Measurements from ENCODE around the gene ANGPTL1. TPM values are rescaled to one million over a fixed set of nuclear protein-coding genes. Genes with fewer than 3 reads are reported as not detected.

The ANGPTL1 gene, protein sequence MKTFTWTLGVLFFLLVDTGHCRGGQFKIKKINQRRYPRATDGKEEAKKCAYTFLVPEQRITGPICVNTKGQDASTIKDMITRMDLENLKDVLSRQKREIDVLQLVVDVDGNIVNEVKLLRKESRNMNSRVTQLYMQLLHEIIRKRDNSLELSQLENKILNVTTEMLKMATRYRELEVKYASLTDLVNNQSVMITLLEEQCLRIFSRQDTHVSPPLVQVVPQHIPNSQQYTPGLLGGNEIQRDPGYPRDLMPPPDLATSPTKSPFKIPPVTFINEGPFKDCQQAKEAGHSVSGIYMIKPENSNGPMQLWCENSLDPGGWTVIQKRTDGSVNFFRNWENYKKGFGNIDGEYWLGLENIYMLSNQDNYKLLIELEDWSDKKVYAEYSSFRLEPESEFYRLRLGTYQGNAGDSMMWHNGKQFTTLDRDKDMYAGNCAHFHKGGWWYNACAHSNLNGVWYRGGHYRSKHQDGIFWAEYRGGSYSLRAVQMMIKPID
- not detected in 2 replicates for total RNA-seq

DNA sequence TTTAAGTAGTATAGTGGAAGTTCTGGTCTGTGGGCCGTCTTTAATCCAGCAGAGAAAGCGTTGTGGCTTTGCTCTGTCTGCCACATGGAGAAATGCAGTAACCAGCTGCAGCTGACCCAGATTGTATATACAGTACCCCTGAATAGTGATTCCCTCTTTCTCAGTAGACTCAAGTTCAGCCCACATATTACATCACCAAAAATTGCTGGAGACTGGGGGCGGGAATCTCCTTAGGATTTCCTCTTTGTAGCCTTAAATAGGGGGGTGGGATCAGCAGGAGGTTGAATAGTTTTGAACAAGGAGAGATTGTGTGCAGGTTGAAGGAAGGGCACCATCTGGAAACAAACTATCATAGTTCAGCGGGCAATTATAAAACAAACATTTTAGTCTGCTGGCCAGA, at the start of gene ANGPTL1:
TSS of gene ANGPTL1 (minus strand) at position 134 of the 400 bp plus-strand sequence. CDS start 5,301 bp downstream, outside the sequence.

Other genes with a start within 250 kb of the ANGPTL1 start
- 16.1 and 18.1 TPM in 2 replicates for gene RALGPS2, start 145.8 kb downstream of the ANGPTL1 start, total RNA-seq
- 20.7 and 22.2 TPM in 2 replicates for gene FAM20B, start 154.8 kb upstream of the ANGPTL1 start, total RNA-seq
- 49.8 and 77.7 TPM in 2 replicates for gene TOR3A, start 211.0 kb upstream of the ANGPTL1 start, total RNA-seq

Data from mesangial cell (primary cell).